KMS-11 (cell line): ENCODE data around the gene TAAR8.
"Not testable (repeated sequence)": the region's sequence is repeated elsewhere in the genome, so short reads cannot be mapped to it uniquely, and the experiment has no call there.

ENCODE experiments used
- H2AFZ ChIP-seq: fragments of 200-600 bp; sonication (generic); 2 replicates; pipeline ENCODE4 v1.6.1; 2016; ENCODE audit warnings: antibody characterized with exemption, mixed run types, low read depth
- H3K27ac ChIP-seq: fragments of 200-600 bp; sonication (generic); 2 replicates; pipeline ENCODE4 v1.6.1; 2016; ENCODE audit warnings: mild to moderate bottlenecking, mixed run types
- H3K27me3 ChIP-seq: fragments of 200-600 bp; sonication (generic); 2 replicates; pipeline ENCODE4 v1.6.1; 2017; ENCODE audit warnings: mild to moderate bottlenecking, low read depth, mixed run types, moderate library complexity; ENCODE audit not compliant: insufficient read depth
- H3K36me3 ChIP-seq: fragments of 200-600 bp; sonication (generic); 2 replicates; pipeline ENCODE4 v1.6.1; 2017; ENCODE audit warnings: mild to moderate bottlenecking, mixed run types; ENCODE audit not compliant: insufficient read depth
- H3K4me1 ChIP-seq: fragments of 200-600 bp; sonication (generic); 2 replicates; pipeline ENCODE4 v1.6.1; 2016; ENCODE audit warnings: mild to moderate bottlenecking, low read depth, mixed run types; ENCODE audit not compliant: poor library complexity, severe bottlenecking
- H3K4me2 ChIP-seq: fragments of 200-600 bp; sonication (generic); 2 replicates; pipeline ENCODE4 v1.7.0; 2016; ENCODE audit warnings: mild to moderate bottlenecking, mixed run types
- H3K4me3 ChIP-seq: fragments of 200-600 bp; sonication (generic); IDR thresholded peaks from 2 replicates; pipeline ENCODE4 v1.6.1; 2017; ENCODE audit warnings: low read depth, low read length, mixed read lengths; ENCODE audit not compliant: insufficient read depth
- H3K79me2 ChIP-seq: fragments of 200-600 bp; sonication (generic); 2 replicates; pipeline ENCODE4 v1.6.1; 2016; ENCODE audit warnings: low read depth, mixed run types; ENCODE audit not compliant: insufficient read depth
- H3K9ac ChIP-seq: fragments of 200-600 bp; sonication (generic); 2 replicates; pipeline ENCODE4 v1.6.1; 2016; ENCODE audit warnings: mild to moderate bottlenecking, mixed run types
- H4K20me1 ChIP-seq: fragments of 200-600 bp; sonication (generic); 2 replicates; pipeline ENCODE4 v1.6.1; 2016; ENCODE audit warnings: mild to moderate bottlenecking, mixed run types; ENCODE audit not compliant: insufficient read depth
- CTCF ChIP-seq: fragments of 200-600 bp; sonication (generic); conservative IDR thresholded peaks from 2 replicates; pipeline ENCODE4 v1.6.1; 2017; ENCODE audit warnings: low read depth, mild to moderate bottlenecking, antibody characterized with exemption, low read length, moderate library complexity, mixed read lengths

TAAR8 gene

DNA sequence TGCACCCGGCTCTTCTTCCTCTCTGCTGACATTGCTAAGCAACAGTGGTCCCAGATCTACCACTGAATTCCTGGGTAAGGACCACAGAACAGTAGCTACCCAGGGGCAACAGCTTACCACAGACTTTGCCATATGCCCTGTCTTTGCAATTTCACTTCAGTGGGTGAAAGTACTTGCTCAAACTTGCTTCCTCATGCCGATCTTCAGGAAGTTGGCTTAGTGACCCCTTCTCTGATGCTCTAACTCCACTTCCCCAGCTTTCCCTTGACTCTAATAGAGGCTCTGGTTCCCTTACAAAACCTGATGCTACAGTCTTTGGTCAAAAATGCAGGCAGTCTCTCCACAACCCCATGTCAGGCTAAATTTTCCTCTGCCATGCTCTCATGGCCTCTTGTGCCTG is 40.4 kb downstream of the TAAR8 start:
- Histone ChIP-seq H3K9ac (no peak overlapping the region), H3K4me2 (no peak overlapping the region), H3K27me3 (no peaks in the 10 kb centered on the region), H4K20me1 (no peaks in the 10 kb centered on the region), H3K79me2 (no peaks in the 10 kb centered on the region), H3K4me3 (no peak overlapping the region), H3K4me1 (no peaks in the 10 kb centered on the region), H3K36me3 (no peaks in the 10 kb centered on the region), H3K27ac (no peak overlapping the region), H2AFZ (no peak overlapping the region)
- TF ChIP-seq CTCF: no peak

DNA sequence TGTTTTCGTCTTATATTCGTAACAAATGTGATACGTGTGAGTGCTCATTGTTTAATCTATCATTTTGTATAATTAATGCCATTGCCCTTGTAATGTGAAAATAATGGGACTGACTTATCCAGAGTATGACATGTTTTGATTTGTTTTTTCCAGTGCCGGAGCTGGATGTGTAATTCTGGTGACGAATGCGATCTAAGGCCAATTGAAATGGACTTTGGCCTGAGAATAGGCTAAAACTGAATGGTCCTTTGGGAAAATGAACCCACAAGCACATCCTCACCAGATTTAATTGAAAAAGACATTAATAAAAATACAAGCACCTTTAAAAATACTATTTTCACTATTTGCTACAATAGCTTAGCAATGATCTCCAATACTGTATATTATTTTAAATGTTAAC is 43.7 kb downstream of the TAAR8 start:
- Histone ChIP-seq H3K4me2 (no peak overlapping the region), H4K20me1 (no peaks in the 10 kb centered on the region), H3K36me3 (no peaks in the 10 kb centered on the region), H3K9ac (no peak overlapping the region), H3K4me1 (no peaks in the 10 kb centered on the region), H3K4me3 (no peak overlapping the region), H3K79me2 (no peaks in the 10 kb centered on the region), H3K27ac (no peak overlapping the region), H2AFZ (no peak overlapping the region), H3K27me3 (no peaks in the 10 kb centered on the region)
- TF ChIP-seq CTCF: no peak

- no peaks in the 10 kb centered on the region for H3K27me3 ChIP-seq
- H2AFZ ChIP-seq: no peak overlapping the region
- no peaks in the 10 kb centered on the region for H3K36me3 ChIP-seq
- H3K4me2 ChIP-seq: no peak overlapping the region
- no peaks in the 10 kb centered on the region for H3K4me1 ChIP-seq
- H3K27ac ChIP-seq: no peak overlapping the region
- H3K4me3 ChIP-seq: no peak overlapping the region
- 0 out of 2 replicates have a peak, but pooled peaks have one; percentile 35 for TF ChIP-seq CTCF
- no peak overlapping the region for H3K9ac ChIP-seq
- H3K79me2 ChIP-seq: no peaks in the 10 kb centered on the region
- H4K20me1 ChIP-seq: no peaks in the 10 kb centered on the region
Observed at GRCh38 chr6:132598473-132598872, 46.0 kb downstream of the TAAR8 start.

- not testable (repeated sequence) for H4K20me1 ChIP-seq, H3K27me3 ChIP-seq, H3K4me2 ChIP-seq, H3K4me3 ChIP-seq, H3K27ac ChIP-seq, H3K79me2 ChIP-seq, H2AFZ ChIP-seq, H3K36me3 ChIP-seq, H3K4me1 ChIP-seq, H3K9ac ChIP-seq
Observed at GRCh38 chr6:132600900-132601299, 48.4 kb downstream of the TAAR8 start.
